H9 (cell line): ENCODE data around the gene IFI44. TPM values are rescaled to one million over a fixed set of nuclear protein-coding genes. Genes with fewer than 3 reads are reported as not detected.

Experiments
- DNase-seq: peaks from one replicate; pipeline ENCODE4 v3.0.0-alpha.2; 2017
- H2AFZ ChIP-seq: one replicate; pipeline ENCODE4 v1.6.1; 2013; ENCODE audit warnings: mild to moderate bottlenecking, low read length, control low read depth, moderate library complexity
- H2AK5ac ChIP-seq: 2 replicates; pipeline ENCODE4 v1.6.1; 2013; ENCODE audit warnings: low read length, control low read depth, mixed read lengths; ENCODE audit not compliant: insufficient read length
- H2BK120ac ChIP-seq: one replicate; pipeline ENCODE4 v1.6.1; 2013; ENCODE audit warnings: low read depth, mild to moderate bottlenecking, low read length, control low read depth, inconsistent platforms; ENCODE audit not compliant: poor library complexity, severe bottlenecking
- H2BK12ac ChIP-seq: 2 replicates; pipeline ENCODE4 v1.6.1; 2013; ENCODE audit warnings: low read length, control low read depth, mixed read lengths, low read depth; ENCODE audit not compliant: insufficient read length
- H2BK15ac ChIP-seq: 2 replicates; pipeline ENCODE4 v1.6.1; 2013; ENCODE audit warnings: low read depth, low read length, control low read depth
- H2BK20ac ChIP-seq: one replicate; pipeline ENCODE4 v1.6.1; 2013; ENCODE audit warnings: low read depth, mild to moderate bottlenecking, low read length, control low read depth, inconsistent platforms; ENCODE audit not compliant: poor library complexity, severe bottlenecking
- H2BK5ac ChIP-seq: 2 replicates; pipeline ENCODE4 v1.6.1; 2013; ENCODE audit warnings: low read length, control low read depth, mixed read lengths; ENCODE audit not compliant: insufficient read length
- H3K14ac ChIP-seq: 2 replicates; pipeline ENCODE4 v1.6.1; 2013; ENCODE audit warnings: low read length, control low read depth; ENCODE audit not compliant: insufficient read depth
- H3K18ac ChIP-seq: 2 replicates; pipeline ENCODE4 v1.6.1; 2013; ENCODE audit warnings: low read depth, mild to moderate bottlenecking, mixed read lengths, low read length, control low read depth; ENCODE audit not compliant: insufficient read length
- H3K23ac ChIP-seq: 2 replicates; pipeline ENCODE4 v1.6.1; 2013; ENCODE audit warnings: low read length, control low read depth, mixed read lengths, low read depth; ENCODE audit not compliant: insufficient read length
- H3K23me2 ChIP-seq: 2 replicates; pipeline ENCODE4 v1.6.1; 2013; ENCODE audit warnings: low read depth, mild to moderate bottlenecking, mixed read lengths, low read length, control low read depth; ENCODE audit not compliant: insufficient read length, poor library complexity, severe bottlenecking
- H3K27ac ChIP-seq: 2 replicates; pipeline ENCODE4 v1.5.1; 2013; ENCODE audit warnings: low read length, control low read depth, mixed read lengths, low read depth; ENCODE audit not compliant: insufficient read length
- H3K27me3 ChIP-seq: 2 replicates; pipeline ENCODE4 v1.6.1; 2013; ENCODE audit warnings: low read length, control low read depth, inconsistent platforms; ENCODE audit not compliant: insufficient read depth
- H3K4ac ChIP-seq: 2 replicates; pipeline ENCODE4 v1.6.1; 2013; ENCODE audit warnings: low read depth, mild to moderate bottlenecking, control low read depth, inconsistent platforms, low read length, moderate library complexity
- H3K4me1 ChIP-seq: 2 replicates; pipeline ENCODE4 v1.6.1; 2013; ENCODE audit warnings: low read length, control low read depth, inconsistent platforms; ENCODE audit not compliant: insufficient read depth
- H3K4me2 ChIP-seq: 2 replicates; pipeline ENCODE4 v1.6.1; 2013; ENCODE audit warnings: low read length, control low read depth, mixed read lengths; ENCODE audit not compliant: insufficient read length, insufficient read depth
- H3K56ac ChIP-seq: 2 replicates; pipeline ENCODE4 v1.6.1; 2013; ENCODE audit warnings: low read depth, mild to moderate bottlenecking, mixed read lengths, low read length, control low read depth; ENCODE audit not compliant: insufficient read length
- H3K79me1 ChIP-seq: 2 replicates; pipeline ENCODE4 v1.6.1; 2013; ENCODE audit warnings: low read depth, mild to moderate bottlenecking, moderate library complexity, low read length, control low read depth, inconsistent platforms; ENCODE audit not compliant: insufficient read depth, poor library complexity, severe bottlenecking
- H3K79me2 ChIP-seq: 2 replicates; pipeline ENCODE4 v1.6.1; 2013; ENCODE audit warnings: low read length, control low read depth, inconsistent platforms; ENCODE audit not compliant: insufficient read depth
- H3K9ac ChIP-seq: 2 replicates; pipeline ENCODE4 v1.6.1; 2013; ENCODE audit warnings: low read length, control low read depth, mixed read lengths; ENCODE audit not compliant: insufficient read length; ENCODE audit errors: extremely low read depth
- H3K9me3 ChIP-seq: one replicate; pipeline ENCODE4 v1.6.1; 2013; ENCODE audit warnings: low read depth, low read length, inconsistent platforms; ENCODE audit not compliant: control insufficient read depth
- H3T11ph ChIP-seq: one replicate; pipeline ENCODE4 v1.6.1; 2013; ENCODE audit warnings: mild to moderate bottlenecking, low read length, control low read depth, inconsistent platforms
- H4K20me1 ChIP-seq: one replicate; pipeline ENCODE4 v1.6.1; 2013; ENCODE audit not compliant: control insufficient read depth, insufficient read length, insufficient read depth
- H4K5ac ChIP-seq: 2 replicates; pipeline ENCODE4 v1.6.1; 2013; ENCODE audit warnings: low read depth, mild to moderate bottlenecking, mixed read lengths, low read length, control low read depth; ENCODE audit not compliant: insufficient read length
- H4K8ac ChIP-seq: replicated peaks from 2 replicates; pipeline ENCODE4 v1.6.1; 2013; ENCODE audit warnings: low read length, control low read depth, mixed read lengths, low read depth; ENCODE audit not compliant: insufficient read length
- H4K91ac ChIP-seq: 2 replicates; pipeline ENCODE4 v1.6.1; 2013; ENCODE audit warnings: low read depth, mild to moderate bottlenecking, moderate library complexity, mixed read lengths, low read length, control low read depth; ENCODE audit not compliant: insufficient read length
- H3K27ac Mint-ChIP-seq, 3 experiments: 2 replicates in 2 of 3; 3 replicates in 1 of 3; pipeline ENCODE4 v1.8.0; 2020 to 2021; ENCODE audit warnings: mixed read lengths in 3 of 3, mild to moderate bottlenecking in 1 of 3, moderate library complexity in 1 of 3
- H3K27me3 Mint-ChIP-seq: 2 replicates; pipeline ENCODE4 v1.8.0; 2021; ENCODE audit warnings: low read depth, mild to moderate bottlenecking, moderate library complexity, mixed read lengths
- H3K36me3 Mint-ChIP-seq, 3 experiments: 2 replicates in 2 of 3; 3 replicates in 1 of 3; pipeline ENCODE4 v1.8.0; 2020 to 2021; ENCODE audit warnings: low read depth in 3 of 3, mixed read lengths in 3 of 3; ENCODE audit not compliant: insufficient read depth in 1 of 3
- H3K4me1 Mint-ChIP-seq, 2 experiments: 2 replicates each; pipeline ENCODE4 v1.8.0; 2020; ENCODE audit warnings: mixed read lengths in 2 of 2
- H3K4me3 Mint-ChIP-seq, 2 experiments: 2 replicates in 1 of 2; 3 replicates in 1 of 2; pipeline ENCODE4 v1.8.0; 2020 to 2021; ENCODE audit warnings: mild to moderate bottlenecking in 2 of 2, mixed read lengths in 2 of 2, moderate library complexity in 1 of 2
- H3K9me3 Mint-ChIP-seq, 2 experiments: 2 replicates in 1 of 2; 3 replicates in 1 of 2; pipeline ENCODE4 v1.8.0; 2020; ENCODE audit warnings: mild to moderate bottlenecking in 2 of 2, mixed read lengths in 2 of 2, moderate library complexity in 1 of 2
- CTCF ChIP-seq: fragments of 200-600 bp; sonication (generic); conservative IDR thresholded peaks from 3 replicates; pipeline ENCODE4 v1.8.0; 2021; ENCODE audit warnings: antibody characterized with exemption, mild to moderate bottlenecking
- long read RNA-seq: library from polyadenylated mRNA; unstranded; transcript quantifications from one replicate; pipeline ENCODE4 v2.0.0, GENCODE V29; 2020
- total RNA-seq: library from RNA; stranded (reverse); gene quantifications from 2 replicates; pipeline ENCODE4 v1.2.1, GENCODE V29; 2021

Gene IFI44
- total RNA-seq: not detected in 2 replicates
- long read RNA-seq: 0 reads

- Histone ChIP-seq H3K4ac (no peak within 1 kb of the TSS), H3K27me3 (no peaks in the 10 kb centered on the region), H2BK15ac (no peak within 1 kb of the TSS), H2AK5ac (no peak within 1 kb of the TSS), H3K23ac (no peak within 1 kb of the TSS), H3K79me1 (no peaks in the 10 kb centered on the region), H2BK5ac (no peak within 1 kb of the TSS), H4K5ac (no peak within 1 kb of the TSS), H3K79me2 (no peaks in the 10 kb centered on the region), H2AFZ (no peak within 1 kb of the TSS), H3K9ac (no peak within 1 kb of the TSS), H4K8ac (no peak within 1 kb of the TSS), H3K4me1 (no peaks in the 10 kb centered on the region), H4K20me1 (no peaks in the 10 kb centered on the region), H4K91ac (no peak within 1 kb of the TSS), H3K18ac (no peak within 1 kb of the TSS), H2BK12ac (no peak within 1 kb of the TSS), H3K14ac (no peak within 1 kb of the TSS), H3K23me2 (no peaks in the 10 kb centered on the region), H3K27ac (no peak within 1 kb of the TSS), H2BK20ac (no peak within 1 kb of the TSS), H3K56ac (no peak within 1 kb of the TSS), H3K4me2 (no peak within 1 kb of the TSS), H3T11ph (no peak within 1 kb of the TSS), H3K9me3 (peaks cover 4% of the 10 kb centered on the region), H2BK120ac (no peak within 1 kb of the TSS)
- no peak for DNase-seq
- no peak within 1 kb of the TSS for H3K4me3 Mint-ChIP-seq
- peaks cover 20% of the 10 kb centered on the region for H3K27me3 Mint-ChIP-seq
- no peaks in the 10 kb centered on the region for H3K4me1 Mint-ChIP-seq
- peaks cover 0 to 14% (median 2%) of the 10 kb centered on the region in 3 experiments; a peak in 3 of 7 replicates for H3K36me3 Mint-ChIP-seq
- no peak for TF ChIP-seq CTCF
- H3K27ac Mint-ChIP-seq: no peak within 1 kb of the TSS
- H3K9me3 Mint-ChIP-seq: peaks cover 18 to 24% of the 10 kb centered on the region in 2 experiments
Observed at GRCh38 chr1:78649628-78650027, at the start of gene IFI44. TSS of gene IFI44 (plus strand) at chr1:78649831. CDS start at chr1:78650196, 365 bp downstream.
